A673 (cell line): ENCODE results near the gene HPS4. TPM values are rescaled to one million over a fixed set of nuclear protein-coding genes. Genes with fewer than 3 reads are reported as not detected.

Experiments used
- BruUV-seq: library from RNA; stranded (reverse); fragments of 400-500 nt; replicated peaks from 2 replicates; lab custom pipeline; 2021; lab: Mats Ljungman, UMichigan
- CTCF ChIA-PET: fragments of 300-600 bp; sonication (Branson Sonifier 250); formaldehyde crosslinking; loops from one replicate; lab custom pipeline; 2022; ENCODE audit warnings: antibody characterized with exemption; lab: Charles Lee
- POLR2A ChIA-PET: fragments of 300-600 bp; sonication (Branson Sonifier 250); formaldehyde crosslinking; loops from one replicate; lab custom pipeline; 2022; ENCODE audit warnings: antibody characterized with exemption; ENCODE audit not compliant: low non-redundant PET; lab: Charles Lee
- DNase-seq: peaks from one replicate; pipeline ENCODE4 v3.0.0-alpha.2; 2015; ENCODE audit warnings: low spot score
- H3K27ac ChIP-seq: fragments of 200-600 bp; sonication (generic); 2 replicates; pipeline ENCODE4 v1.5.1; 2016; ENCODE audit warnings: mixed run types, low read depth, mild to moderate bottlenecking, mixed read lengths, antibody characterized with exemption, low read length; ENCODE audit not compliant: poor library complexity, severe bottlenecking
- H3K27me3 ChIP-seq: fragments of 200-600 bp; sonication (generic); replicated peaks from 2 replicates; pipeline ENCODE4 v1.6.1; 2017; ENCODE audit warnings: mixed run types, low read depth, mild to moderate bottlenecking, mixed read lengths, antibody characterized with exemption, low read length; ENCODE audit not compliant: insufficient read depth, poor library complexity
- H3K36me3 ChIP-seq: fragments of 200-600 bp; sonication (generic); 2 replicates; pipeline ENCODE4 v1.6.1; 2016; ENCODE audit warnings: mixed run types, mild to moderate bottlenecking, mixed read lengths, antibody characterized with exemption, low read length; ENCODE audit not compliant: insufficient read depth, poor library complexity, severe bottlenecking
- H3K4me1 ChIP-seq: fragments of 200-600 bp; sonication (generic); 2 replicates; pipeline ENCODE4 v1.6.1; 2017; ENCODE audit warnings: mixed run types, mild to moderate bottlenecking, mixed read lengths, antibody characterized with exemption, low read length; ENCODE audit not compliant: insufficient read depth, poor library complexity, severe bottlenecking
- H3K4me3 ChIP-seq: fragments of 200-600 bp; sonication (generic); 2 replicates; pipeline ENCODE4 v1.5.1; 2016; ENCODE audit warnings: low read depth, mixed run types, mild to moderate bottlenecking, mixed read lengths, low read length; ENCODE audit not compliant: poor library complexity, severe bottlenecking
- H3K9me3 ChIP-seq: fragments of 200-600 bp; sonication (generic); 2 replicates; pipeline ENCODE4 v1.6.1; 2016; ENCODE audit warnings: mixed run types, low read depth, mild to moderate bottlenecking, mixed read lengths, antibody characterized with exemption, low read length; ENCODE audit not compliant: poor library complexity, severe bottlenecking
- CTCF ChIP-seq: fragments of 300-800, 200-600 bp; sonication (generic); conservative IDR thresholded peaks from 2 replicates; pipeline ENCODE4 v1.5.1; 2017; ENCODE audit warnings: low read depth, mild to moderate bottlenecking, antibody characterized with exemption, low read length, moderate library complexity, mixed read lengths
- EZH2 ChIP-seq: fragments of 200-600 bp; sonication (generic); IDR thresholded peaks from 2 replicates; pipeline ENCODE4 v1.6.1; 2017; ENCODE audit warnings: borderline replicate concordance, low read depth, mild to moderate bottlenecking, mixed read lengths, antibody characterized with exemption, low read length; ENCODE audit not compliant: poor library complexity, severe bottlenecking
- intact Hi-C: fragments of 100-400 bp; cut with micrococcal nuclease; formaldehyde crosslinking; loops from one replicate; pipeline ENCODE4 v1.10.0; 2022; ENCODE audit not compliant: unreplicated experiment
- total RNA-seq: library from RNA; stranded (reverse); gene quantifications from 2 replicates; pipeline ENCODE4 v1.2.3, GENCODE V29; 2021

The HPS4 gene
- total RNA-seq, 1 experiment from 2014 or later, result 47.9 TPM

- DNase-seq, result peak; percentile 17
- no peaks in the 10 kb centered on the region for H3K4me1 ChIP-seq
- BruUV-seq, result no TSS peak
- no peak for TF ChIP-seq EZH2
- TF ChIP-seq CTCF, result no peak
- H3K27ac ChIP-seq, result no peak overlapping the region
- H3K9me3 ChIP-seq, result no peaks in the 10 kb centered on the region
- peaks cover 66% of the 10 kb centered on the region for H3K27me3 ChIP-seq
- H3K4me3 ChIP-seq, result no peak overlapping the region
- intact Hi-C loops, result no loop called here
- CTCF ChIA-PET, result no interaction called here
- POLR2A ChIA-PET, result no interaction called here
- no peaks in the 10 kb centered on the region for H3K36me3 ChIP-seq
Observed at GRCh38 chr22:26416670-26417276, 66.8 kb downstream of the HPS4 start.

GRCh38 chr22:26416256-26416655 lies 67.3 kb downstream of the HPS4 start:
- intact Hi-C loops, result no loop called here
- peaks cover 71% of the 10 kb centered on the region for H3K27me3 ChIP-seq
- ChIA-PET POLR2A (no interaction called here), CTCF (no interaction called here)
- no peak for DNase-seq
- no peaks in the 10 kb centered on the region for H3K4me1 ChIP-seq
- H3K4me3 ChIP-seq, result no peak overlapping the region
- no peak for TF ChIP-seq EZH2
- no peak for TF ChIP-seq CTCF
- H3K27ac ChIP-seq, result no peak overlapping the region
- BruUV-seq, result no TSS peak
- no peaks in the 10 kb centered on the region for H3K36me3 ChIP-seq
- H3K9me3 ChIP-seq, result no peaks in the 10 kb centered on the region

GRCh38 chr22:26414347-26414746 lies 69.2 kb downstream of the HPS4 start:
- ChIA-PET CTCF (no interaction called here), POLR2A (interaction anchor here (0.6 kb wide), 1 partner anchor 91 kb away, joined by 3 read pairs; no protein-coding TSS in a partner anchor)
- intact Hi-C loops, result no loop called here
- Histone ChIP-seq H3K27me3 (peaks cover 73% of the 10 kb centered on the region), H3K9me3 (no peaks in the 10 kb centered on the region), H3K4me3 (no peak overlapping the region), H3K27ac (no peak overlapping the region), H3K4me1 (no peaks in the 10 kb centered on the region), H3K36me3 (no peaks in the 10 kb centered on the region)
- TF ChIP-seq EZH2, result no peak
- no peak for TF ChIP-seq CTCF
- no peak for DNase-seq
- no TSS peak for BruUV-seq
